Liver (tissue), 4 donors: ENCODE measurements around the gene PHIP. TPM values are rescaled to one million over a fixed set of nuclear protein-coding genes. Genes with fewer than 3 reads are reported as not detected.

ENCODE experiments used
- polyA plus RNA-seq, 2 donors: library from polyadenylated mRNA; stranded (reverse) in 1 of 2; unstranded in 1 of 2; fragments of 200-250 nt in 1 of 2; fragments of >200 nt in 1 of 2; fragmentation: Nextera tagmentation in 1 of 2; extraction: Ambion mirVana in 1 of 2; gene quantifications; one replicate each; pipeline versions ENCODE4 v1.2.1 to v1.2.3, GENCODE V29; 2013 to 2015
- total RNA-seq, 2 donors: library from RNA; depleted of rRNA; stranded (reverse); fragments of >200 nt; gene quantifications; one replicate each; pipeline ENCODE4 v1.2.3, GENCODE V29; 2014
- donor health status: healthy.
- donor health status: healthy.
- donor health status: healthy.

The PHIP gene
- total and polyA plus RNA-seq, 4 donors: 1.6 to 22.4 (median 9.4) TPM

Other genes with a start within 250 kb of the PHIP start
- 1 to 10 TPM in 1 of 2 donors, under 1 TPM in 1; 0.84 to 2.2 TPM for gene IRAK1BP1, start 210.7 kb downstream of the PHIP start, total RNA-seq
- gene IRAK1BP1, start 210.7 kb downstream of the PHIP start, polyA plus RNA-seq: under 1 TPM; 0.46 to 0.71 TPM
- gene HMGN3, start 156.4 kb upstream of the PHIP start, total RNA-seq: 10 to 100 TPM; 26.7 to 55.9 TPM
- gene HMGN3, start 156.4 kb upstream of the PHIP start, polyA plus RNA-seq: 100 to 1,000 TPM in 1 of 2 donors, 10 to 100 TPM in 1; 32.7 to 112 TPM